ENCODE results near the gene NSUN7.
"Not testable (repeated sequence)": the region's sequence is repeated elsewhere in the genome, so short reads cannot be mapped to it uniquely, and the experiment has no call there.

The NSUN7 gene, protein sequence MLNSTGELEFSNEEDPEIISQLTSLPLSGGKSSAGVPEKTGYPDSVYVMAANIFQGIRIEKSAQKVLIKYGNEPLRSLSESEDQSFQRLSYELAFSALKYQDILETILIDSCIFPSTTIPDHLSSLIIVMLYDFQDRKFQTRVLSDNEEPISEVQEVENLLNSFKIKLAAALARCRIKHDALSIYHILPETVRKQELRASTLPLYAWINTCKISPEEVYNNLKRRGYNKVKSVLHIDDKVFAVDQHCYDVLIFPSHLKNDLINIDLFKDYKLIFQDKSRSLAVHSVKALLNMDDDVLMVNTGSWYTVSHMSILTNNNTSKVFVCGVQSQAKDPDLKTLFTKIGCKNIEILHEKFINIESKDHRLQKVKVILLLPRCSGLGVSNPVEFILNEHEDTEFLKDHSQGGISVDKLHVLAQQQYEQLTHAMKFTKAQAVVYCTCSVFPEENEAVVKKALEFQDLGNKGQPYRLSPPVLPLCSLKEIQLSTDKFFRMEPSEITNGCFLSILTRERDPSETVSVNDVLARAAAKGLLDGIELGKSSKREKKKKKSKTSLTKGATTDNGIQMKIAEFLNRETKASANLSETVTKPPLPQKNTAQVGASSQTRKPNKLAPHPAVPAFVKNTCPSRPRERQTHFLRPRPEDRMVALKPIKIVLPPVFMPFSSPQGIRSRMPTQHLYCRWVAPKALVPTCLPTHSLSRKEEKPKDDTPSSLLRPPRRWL

GRCh38 chr4:40749717-40750460, at the start of gene NSUN7:
Gene NSUN7 (plus strand): TSS chr4:40749955. CDS start chr4:40750694, 739 bp downstream.
- no peak for DNase-seq (ENCODE audit: low read depth in 2 of 2)

DNA sequence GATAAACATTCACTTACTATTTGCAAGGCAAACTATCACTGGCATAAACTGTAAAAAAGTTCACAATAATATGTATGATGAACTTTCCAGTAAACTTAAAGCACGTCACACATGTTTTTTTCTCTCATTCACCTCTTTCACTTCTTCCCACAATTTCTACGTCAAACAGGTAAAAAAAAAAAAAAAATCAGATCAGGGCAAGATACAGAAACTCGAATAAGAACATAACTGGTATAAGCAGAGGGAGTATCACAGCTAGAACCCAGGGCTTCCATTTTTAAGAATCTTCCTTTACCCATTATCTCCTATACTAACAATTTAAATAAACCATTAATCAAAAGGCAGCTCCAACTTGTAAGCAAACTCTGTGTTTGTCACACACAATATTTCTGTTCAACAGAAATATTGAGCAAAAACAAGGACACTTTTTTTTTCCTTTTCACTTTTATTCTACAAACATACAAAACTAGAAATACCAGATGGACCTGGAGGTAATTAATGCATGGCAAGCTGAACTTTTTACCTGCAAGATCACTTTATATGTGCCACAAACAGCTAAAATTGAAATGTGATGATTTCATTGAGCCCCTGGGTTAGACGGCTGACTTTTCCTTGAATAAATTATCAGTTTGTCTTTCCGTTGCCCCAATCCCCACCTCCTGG, 47.5 kb upstream of the NSUN7 start:
- no peak for DNase-seq (ENCODE audit: low read depth in 2 of 2)

- no peak for DNase-seq (ENCODE audit: low read depth in 2 of 2)
These were observed 47.0 kb upstream of the NSUN7 start for GRCh38 chr4:40702800-40703151.

GRCh38 chr4:40704073-40704472, 45.7 kb upstream of the NSUN7 start:
- DNase-seq (ENCODE audit: low read depth in 2 of 2): no peak

GRCh38 chr4:40710484-40711254, 39.1 kb upstream of the NSUN7 start:
- no peak for DNase-seq (ENCODE audit: low read depth in 2 of 2)

DNA sequence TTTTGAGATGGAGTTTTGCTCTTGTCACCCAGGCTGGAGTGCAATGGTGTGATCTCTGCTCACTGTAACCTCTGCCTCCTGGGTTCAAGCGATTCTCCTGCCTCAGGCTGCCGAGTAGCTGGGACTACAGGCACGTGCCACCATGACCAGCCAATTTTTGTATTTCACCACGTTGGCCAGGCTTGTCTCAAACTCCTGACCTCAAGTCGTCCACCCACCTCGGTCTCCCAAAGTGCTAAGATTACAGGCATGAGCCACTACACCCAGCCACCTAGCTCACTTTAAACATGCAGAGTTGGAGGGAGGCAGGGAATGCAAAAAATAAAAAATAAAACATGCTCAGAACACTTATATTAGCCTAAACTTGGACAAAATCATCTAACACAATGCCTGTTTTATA, 36.8 kb upstream of the NSUN7 start:
- not testable (repeated sequence) for DNase-seq (ENCODE audit: low read depth in 2 of 2)

DNA sequence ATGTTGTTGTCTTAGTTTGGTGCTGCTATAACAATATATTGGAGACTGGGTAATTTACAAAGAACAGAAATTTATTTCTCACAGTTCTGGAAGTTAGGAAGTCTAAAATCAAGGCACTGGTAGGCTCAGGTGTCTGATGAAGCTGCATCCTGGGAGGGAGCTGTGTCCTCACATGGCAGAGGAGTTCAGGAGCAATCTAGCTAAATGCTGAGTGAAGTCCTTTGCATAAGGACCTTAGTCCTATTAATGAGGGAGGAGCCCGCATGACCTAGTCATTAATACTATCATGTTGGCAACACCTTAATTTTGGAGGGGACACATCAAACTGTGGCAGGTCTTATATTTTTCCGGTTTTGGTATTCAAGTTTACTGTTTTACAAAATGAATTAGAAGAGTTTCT, 36.0 kb upstream of the NSUN7 start:
- DNase-seq (ENCODE audit: low read depth in 2 of 2): no peak

GRCh38 chr4:40718586-40718985, 31.2 kb upstream of the NSUN7 start:
- DNase-seq (ENCODE audit: low read depth in 2 of 2): no peak

DNA sequence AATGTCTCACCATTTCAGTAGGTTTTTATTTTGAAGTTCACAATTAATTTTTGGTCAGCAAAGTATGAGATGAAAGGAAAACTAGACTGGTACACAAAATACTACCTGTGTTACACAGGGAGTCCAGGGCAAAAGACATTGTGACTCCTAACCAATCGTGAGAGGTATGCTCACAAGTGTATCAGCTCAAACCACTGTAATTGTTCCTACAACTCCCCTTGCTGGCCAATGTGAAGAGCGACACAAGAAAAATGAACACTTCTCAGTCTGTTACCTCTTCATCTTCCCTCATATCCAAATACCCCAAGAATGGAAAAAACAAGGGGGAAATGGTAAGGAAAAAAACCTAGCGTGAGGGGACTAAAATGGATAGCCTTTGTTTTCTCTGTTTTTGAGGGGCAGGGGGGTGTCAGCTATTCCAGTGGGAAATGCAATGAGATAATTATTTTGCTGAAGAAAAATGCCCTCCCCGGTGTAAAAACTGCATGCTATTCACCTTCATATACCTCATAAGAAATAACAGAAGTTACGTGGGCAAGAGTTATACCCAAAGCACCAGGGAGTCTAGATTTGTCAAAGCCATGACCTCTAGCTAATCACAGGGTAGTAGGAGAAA, 30.6 kb upstream of the NSUN7 start:
- DNase-seq (ENCODE audit: low read depth in 2 of 2): no peak

GRCh38 chr4:40720351-40720750, 29.4 kb upstream of the NSUN7 start:
- no peak for DNase-seq (ENCODE audit: low read depth in 2 of 2)

DNA sequence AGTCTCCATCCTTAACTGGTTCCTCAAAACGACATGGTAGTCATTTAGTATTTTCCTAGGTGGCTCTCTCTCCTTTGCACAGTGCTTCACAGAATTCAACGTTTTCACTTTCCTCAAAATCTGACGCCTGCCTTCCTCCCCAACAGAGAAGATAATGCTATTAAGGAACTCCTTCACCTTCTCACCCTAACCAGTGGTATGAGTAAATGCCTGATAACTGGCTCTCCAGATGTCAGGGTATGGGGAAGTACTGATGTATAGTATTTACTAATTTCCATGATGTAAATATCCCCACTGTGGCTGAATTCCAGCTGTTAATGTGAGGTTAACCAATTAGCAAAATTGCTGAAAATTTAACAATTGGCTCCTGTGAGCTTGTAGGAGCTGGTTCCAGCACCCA, 28.8 kb upstream of the NSUN7 start:
- no peak for DNase-seq (ENCODE audit: low read depth in 2 of 2)

DNA sequence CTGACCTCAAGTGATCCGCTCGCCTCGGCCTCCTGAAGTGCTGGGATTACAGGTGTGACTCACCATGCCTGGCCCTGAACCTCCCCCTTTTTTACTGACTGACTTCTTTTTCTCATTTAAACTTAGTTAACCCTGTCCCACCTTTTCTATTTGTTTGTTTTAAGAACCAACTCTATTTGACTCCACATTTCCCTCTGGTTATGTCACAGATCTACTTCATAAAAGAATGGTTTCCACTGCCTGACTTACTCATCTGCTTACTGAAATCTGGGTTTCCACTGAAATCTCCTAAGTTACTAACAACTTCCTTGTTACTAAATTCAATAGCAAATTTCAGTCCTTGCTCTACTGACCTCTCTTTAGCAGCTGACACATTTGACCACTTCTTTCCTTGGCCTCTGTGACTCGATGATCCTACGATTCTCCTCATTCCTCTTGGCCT, 28.0 kb upstream of the NSUN7 start:
- no peak for DNase-seq (ENCODE audit: low read depth in 2 of 2)

DNA sequence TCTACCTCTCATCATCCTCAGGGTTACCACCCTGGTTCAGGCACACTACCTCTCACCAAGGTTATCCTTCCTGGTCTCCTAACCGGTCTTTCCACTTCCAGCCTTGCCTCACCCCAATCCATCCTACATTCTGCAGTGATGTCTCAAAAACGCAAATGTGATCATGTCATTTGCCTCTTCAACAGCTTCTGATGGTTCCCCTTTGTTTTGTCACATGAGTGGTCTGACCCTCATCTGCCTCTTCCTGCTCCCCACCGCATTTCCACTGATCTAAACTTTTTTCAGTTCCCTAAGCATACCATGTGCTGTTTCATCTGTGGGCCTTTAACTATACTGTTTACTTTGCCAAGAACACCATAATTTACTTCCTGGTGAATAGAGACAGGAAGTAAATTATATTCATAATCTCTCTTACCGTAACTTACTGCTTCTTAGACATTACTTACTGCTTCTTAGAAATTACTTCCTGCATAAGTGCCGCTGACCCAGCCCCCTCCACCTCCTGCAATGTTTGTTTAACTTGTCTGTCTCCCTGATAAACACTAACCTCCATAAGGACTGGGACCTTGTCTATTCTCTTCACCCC, 27.1 kb upstream of the NSUN7 start:
- no peak for DNase-seq (ENCODE audit: low read depth in 2 of 2)

DNA sequence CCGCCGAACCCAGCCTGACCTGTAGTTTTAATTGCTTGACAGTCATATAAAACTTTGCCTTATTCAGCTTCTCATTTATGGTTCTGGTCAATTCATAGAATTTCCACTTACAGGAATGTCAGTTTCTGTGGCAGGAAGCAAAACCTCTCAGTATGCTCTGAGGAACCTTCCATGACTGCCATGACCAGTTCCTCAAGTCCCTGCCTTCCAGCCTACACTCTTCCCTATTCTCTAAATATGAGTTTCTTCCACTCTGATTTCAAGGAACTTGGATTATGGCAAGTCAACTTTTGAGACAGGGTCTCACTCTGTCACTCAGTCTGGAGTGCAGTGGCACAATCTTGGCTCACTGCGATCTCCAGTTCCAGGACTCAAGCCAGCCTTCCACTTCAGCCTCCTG, 26.0 kb upstream of the NSUN7 start:
- DNase-seq (ENCODE audit: low read depth in 2 of 2): no peak

DNA sequence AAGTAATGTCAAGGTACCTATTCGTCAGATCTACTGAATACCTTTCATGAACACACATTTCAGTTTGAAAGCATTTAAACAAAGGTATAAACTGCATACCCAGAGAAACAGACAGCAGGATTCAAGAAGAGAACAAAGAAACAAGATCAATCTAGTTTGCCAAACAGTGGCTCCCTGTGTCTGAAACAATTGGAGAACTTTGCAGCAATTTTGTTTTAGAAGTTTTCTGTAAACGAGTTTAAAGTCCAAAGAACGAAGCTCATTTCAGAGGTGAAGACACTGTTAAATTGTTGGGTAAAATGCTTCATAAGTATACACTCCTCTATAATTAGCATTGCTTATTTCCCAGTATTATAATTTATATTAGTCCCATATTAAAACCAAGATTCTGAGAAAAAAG, 21.4 kb upstream of the NSUN7 start:
- no peak for DNase-seq (ENCODE audit: low read depth in 2 of 2)

GRCh38 chr4:40729555-40729954, 20.2 kb upstream of the NSUN7 start:
- DNase-seq (ENCODE audit: low read depth in 2 of 2): no peak

- DNase-seq (ENCODE audit: low read depth in 2 of 2): no peak
These were observed 19.6 kb upstream of the NSUN7 start for GRCh38 chr4:40730091-40730679.

GRCh38 chr4:40731361-40731760, 18.4 kb upstream of the NSUN7 start:
- DNase-seq (ENCODE audit: low read depth in 2 of 2): no peak

DNA sequence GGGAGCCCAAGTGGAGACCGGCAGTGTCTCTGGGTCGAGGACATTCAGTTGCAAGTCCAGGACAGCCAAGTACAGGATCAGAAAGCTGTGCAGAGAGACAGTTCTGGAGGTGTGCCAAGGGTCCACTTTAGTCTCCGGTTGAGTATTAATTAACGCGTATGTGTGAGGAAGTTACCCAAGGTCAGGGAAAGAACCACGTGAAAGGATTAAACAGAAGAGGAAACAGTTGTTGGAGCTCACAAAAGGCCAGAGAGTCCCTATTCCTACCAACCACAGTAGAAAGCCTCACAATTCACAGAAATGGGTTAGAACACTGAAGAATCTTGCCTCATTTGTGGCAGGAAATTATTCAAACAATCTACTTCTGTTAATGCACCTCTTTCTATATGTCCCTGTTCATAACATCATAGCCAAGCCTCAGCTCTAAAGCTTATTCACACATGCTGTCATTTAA, 17.9 kb upstream of the NSUN7 start:
- DNase-seq (ENCODE audit: low read depth in 2 of 2): no peak

- no peak for DNase-seq (ENCODE audit: low read depth in 2 of 2)
These were observed 16.0 kb upstream of the NSUN7 start for GRCh38 chr4:40733752-40734151.

All from stimulated activated CD4-positive, alpha-beta T cell treated with anti-CD3 and anti-CD28 coated beads, Interleukin-1b, Interleukin-23, amount 100 ng/mL, for 1 hour (primary cell).